ENCODE measurements around the gene NXN. TPM values are rescaled to one million over a fixed set of nuclear protein-coding genes. Genes with fewer than 3 reads are reported as not detected.
A peak's percentile ranks its signal among the peaks of the same experiment; 100 is the strongest.
"Not testable (repeated sequence)": the region's sequence is repeated elsewhere in the genome, so short reads cannot be mapped to it uniquely, and the experiment has no call there.

NXN gene
- total RNA-seq, 1 experiment from 2014 or later, result not detected

DNA sequence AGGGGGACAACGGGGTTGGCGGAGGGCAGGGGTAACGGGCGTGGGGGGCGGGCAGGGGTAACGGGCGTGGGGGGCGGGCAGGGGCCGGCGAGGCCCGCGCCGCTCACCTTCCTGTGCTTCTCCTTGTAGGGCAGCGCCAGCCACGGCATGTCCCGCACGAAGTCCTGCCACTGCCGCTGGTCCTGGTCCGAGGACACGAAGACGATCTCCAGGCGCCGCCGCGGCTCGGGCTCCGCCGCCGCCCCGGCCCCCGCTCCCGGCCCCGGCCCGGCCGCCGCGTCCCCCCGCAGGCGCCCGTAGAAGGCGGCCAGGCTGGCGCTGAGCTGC, 401 bp downstream of the NXN start:
- H3K4me3 ChIP-seq (ENCODE audit: low read length), result peak overlapping the region; percentile 61; the same call in 1 of the 2 replicates

DNA sequence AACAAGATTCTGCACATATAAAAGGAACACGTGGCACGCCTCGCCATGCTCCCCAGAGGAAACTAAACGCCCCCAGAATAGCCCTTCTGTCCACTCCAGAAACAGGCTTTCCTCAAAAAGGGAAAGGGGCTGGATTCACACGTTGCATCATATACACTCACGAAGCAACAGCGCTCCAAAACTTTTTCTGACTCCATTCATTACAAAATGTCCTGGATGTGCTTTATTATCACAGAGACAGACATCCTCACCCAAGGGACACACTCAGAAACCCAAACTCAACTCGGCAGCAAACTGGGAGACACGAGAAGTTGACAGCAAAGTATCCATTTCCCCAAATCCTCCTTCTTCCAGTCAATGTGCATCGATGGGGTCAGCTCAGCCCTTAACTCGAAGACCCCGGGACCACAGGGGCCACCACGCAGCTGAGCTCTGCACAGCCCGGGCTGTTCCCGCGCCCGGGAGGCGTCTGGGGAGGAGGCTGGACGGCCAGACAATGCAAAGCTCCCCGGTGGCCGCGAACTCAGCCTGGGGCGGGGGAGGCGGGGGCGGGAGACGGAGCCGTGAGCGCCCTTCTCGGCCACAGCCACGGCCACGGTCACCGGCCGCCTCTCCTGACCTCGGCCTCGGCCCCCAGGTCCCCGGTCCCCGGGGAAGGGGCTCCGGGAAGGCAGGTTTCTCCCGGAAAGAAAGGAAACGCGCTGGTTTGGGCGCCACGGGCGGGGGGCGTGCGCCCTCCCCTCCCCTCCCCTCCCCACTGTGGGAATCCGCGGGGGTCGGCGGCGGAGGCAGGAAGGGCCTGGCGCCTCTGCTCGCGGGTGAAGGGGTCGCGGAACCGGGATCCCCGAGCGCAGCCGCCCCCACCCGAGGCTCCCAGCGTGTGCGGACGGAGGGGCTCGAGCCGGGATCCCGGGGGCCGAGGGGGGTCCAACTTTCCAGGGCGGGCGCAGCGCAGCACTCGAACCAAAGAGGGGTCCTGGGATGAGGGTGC, 1.2 kb downstream of the NXN start:
- no peaks in the 10 kb centered on the region for H3K27me3 ChIP-seq (ENCODE audit: low read length)
- H4K20me1 ChIP-seq (ENCODE audit: insufficient read depth, low read depth, low read length), result 0 out of 2 replicates have a peak, but pooled peaks cover 11% of the 10 kb centered on the region
- no peak overlapping the region for H3K27ac ChIP-seq (ENCODE audit: low read length)
- no peak overlapping the region for H3K4me3 ChIP-seq (ENCODE audit: low read length)
- no peaks in the 10 kb centered on the region for H3K9me2 ChIP-seq (replicated peaks; ENCODE audit: insufficient read depth, low read length)
- no peak overlapping the region for H2AFZ ChIP-seq (ENCODE audit: low read length)
- no peaks in the 10 kb centered on the region for H3K79me2 ChIP-seq (ENCODE audit: low read length)
- H3K9ac ChIP-seq (ENCODE audit: low read length), result no peak overlapping the region
- H3K4me1 ChIP-seq (ENCODE audit: low read length), result peaks cover 11% of the 10 kb centered on the region
- H3K4me2 ChIP-seq (ENCODE audit: low read depth, low read length, poor library complexity, severe bottlenecking), result no peak overlapping the region
- DNase-seq, result no peak
- no peaks in the 10 kb centered on the region for H3K9me3 ChIP-seq (ENCODE audit: low read length)
- no peaks in the 10 kb centered on the region for H3K36me3 ChIP-seq (ENCODE audit: insufficient read depth, low read length)

More for the DNA sequence above, 401 bp downstream of the NXN start:
- no peaks in the 10 kb centered on the region for H3K27me3 ChIP-seq (ENCODE audit: low read length)
- no peaks in the 10 kb centered on the region for H3K9me3 ChIP-seq (ENCODE audit: low read length)
- DNase-seq, result no peak
- no peak overlapping the region for H2AFZ ChIP-seq (ENCODE audit: low read length)
- peaks cover 11% of the 10 kb centered on the region for H3K4me1 ChIP-seq (ENCODE audit: low read length)
- peak overlapping the region; percentile 58 for H3K9ac ChIP-seq (ENCODE audit: low read length)
- no peaks in the 10 kb centered on the region for H3K9me2 ChIP-seq (replicated peaks; ENCODE audit: insufficient read depth, low read length)
- H3K36me3 ChIP-seq (ENCODE audit: insufficient read depth, low read length), result no peaks in the 10 kb centered on the region
- H3K79me2 ChIP-seq (ENCODE audit: low read length), result no peaks in the 10 kb centered on the region
- H3K4me2 ChIP-seq (ENCODE audit: low read depth, low read length, poor library complexity, severe bottlenecking), result peak overlapping the region; percentile 58
- H4K20me1 ChIP-seq (ENCODE audit: insufficient read depth, low read depth, low read length), result 0 out of 2 replicates have a peak, but pooled peaks cover 11% of the 10 kb centered on the region
- H3K27ac ChIP-seq (ENCODE audit: low read length), result no peak overlapping the region

- no peak overlapping the region for H3K4me3 ChIP-seq (ENCODE audit: low read length)
- no peak overlapping the region for H3K4me2 ChIP-seq (ENCODE audit: low read depth, low read length, poor library complexity, severe bottlenecking)
- no peaks in the 10 kb centered on the region for H3K27me3 ChIP-seq (ENCODE audit: low read length)
- H3K9ac ChIP-seq (ENCODE audit: low read length), result no peak overlapping the region
- H3K4me1 ChIP-seq (ENCODE audit: low read length), result peaks cover 11% of the 10 kb centered on the region
- no peaks in the 10 kb centered on the region for H3K79me2 ChIP-seq (ENCODE audit: low read length)
- DNase-seq, result no peak
- H3K9me2 ChIP-seq (replicated peaks; ENCODE audit: insufficient read depth, low read length), result no peaks in the 10 kb centered on the region
- no peak overlapping the region for H3K27ac ChIP-seq (ENCODE audit: low read length)
- no peaks in the 10 kb centered on the region for H3K36me3 ChIP-seq (ENCODE audit: insufficient read depth, low read length)
- 0 out of 2 replicates have a peak, but pooled peaks cover 11% of the 10 kb centered on the region for H4K20me1 ChIP-seq (ENCODE audit: insufficient read depth, low read depth, low read length)
- no peak overlapping the region for H2AFZ ChIP-seq (ENCODE audit: low read length)
- H3K9me3 ChIP-seq (ENCODE audit: low read length), result no peaks in the 10 kb centered on the region
Observed at GRCh38 chr17:977166-977565, 2.4 kb downstream of the NXN start.

DNA sequence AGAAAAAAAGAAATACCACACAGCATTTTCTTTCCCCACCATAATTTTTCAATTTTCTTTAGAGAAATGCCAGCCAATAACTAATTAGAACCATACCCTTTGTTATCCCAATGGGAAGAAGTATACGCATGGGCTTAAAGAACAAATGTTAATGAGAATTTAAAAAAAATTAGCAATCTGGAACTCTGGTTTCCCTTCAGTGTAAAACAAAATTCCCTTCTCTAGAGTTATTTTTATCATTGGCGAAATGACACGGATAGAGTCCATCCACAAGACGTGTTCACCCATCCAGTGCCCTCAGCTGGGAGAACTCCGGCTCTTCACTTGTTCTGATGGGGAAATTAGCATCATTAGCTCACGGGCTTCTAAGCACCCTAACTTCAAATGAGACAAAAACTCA, 3.3 kb downstream of the NXN start:
- H3K27ac ChIP-seq (ENCODE audit: low read length), result no peak overlapping the region
- H3K9me3 ChIP-seq (ENCODE audit: low read length), result no peaks in the 10 kb centered on the region
- 0 out of 2 replicates have a peak, but pooled peaks cover 11% of the 10 kb centered on the region for H4K20me1 ChIP-seq (ENCODE audit: insufficient read depth, low read depth, low read length)
- H3K4me3 ChIP-seq (ENCODE audit: low read length), result no peak overlapping the region
- no peaks in the 10 kb centered on the region for H3K36me3 ChIP-seq (ENCODE audit: insufficient read depth, low read length)
- no peak overlapping the region for H3K9ac ChIP-seq (ENCODE audit: low read length)
- H3K4me2 ChIP-seq (ENCODE audit: low read depth, low read length, poor library complexity, severe bottlenecking), result no peak overlapping the region
- no peak for DNase-seq
- H3K9me2 ChIP-seq (replicated peaks; ENCODE audit: insufficient read depth, low read length), result no peaks in the 10 kb centered on the region
- peaks cover 9% of the 10 kb centered on the region for H3K4me1 ChIP-seq (ENCODE audit: low read length)
- H2AFZ ChIP-seq (ENCODE audit: low read length), result no peak overlapping the region
- H3K79me2 ChIP-seq (ENCODE audit: low read length), result no peaks in the 10 kb centered on the region
- no peaks in the 10 kb centered on the region for H3K27me3 ChIP-seq (ENCODE audit: low read length)

DNA sequence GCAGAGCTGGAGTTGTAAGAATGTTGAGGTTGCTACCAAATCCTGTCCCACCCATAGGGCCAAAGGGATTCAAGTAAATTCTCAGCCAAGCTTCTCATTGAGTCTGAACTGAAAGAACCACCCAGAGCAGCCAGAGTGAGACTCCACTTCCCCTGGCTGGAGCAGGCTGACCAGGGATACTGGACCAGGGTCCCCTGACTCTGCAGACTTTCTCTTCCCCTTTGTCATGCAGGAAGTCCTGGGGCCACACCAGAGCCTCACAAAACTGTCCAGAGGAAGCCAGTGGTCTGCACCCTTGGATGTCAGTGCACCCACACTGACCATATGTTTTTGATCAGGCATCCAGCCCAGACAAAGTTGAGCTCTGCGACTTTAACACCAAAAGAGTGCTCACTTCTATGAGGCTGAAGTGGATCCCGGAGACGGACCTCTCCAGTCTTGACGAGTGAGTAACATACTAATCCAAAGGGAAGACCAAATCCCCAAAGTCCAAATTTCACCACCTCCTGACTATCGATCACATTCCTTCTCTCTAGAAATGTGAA, 4.1 kb downstream of the NXN start:
- Histone ChIP-seq H3K4me3 (ENCODE audit: low read length) (no peak overlapping the region), H2AFZ (ENCODE audit: low read length) (no peak overlapping the region), H4K20me1 (ENCODE audit: insufficient read depth, low read depth, low read length) (0 out of 2 replicates have a peak, but pooled peaks cover 11% of the 10 kb centered on the region), H3K9me2 (replicated peaks; ENCODE audit: insufficient read depth, low read length) (no peaks in the 10 kb centered on the region), H3K4me2 (ENCODE audit: low read depth, low read length, poor library complexity, severe bottlenecking) (no peak overlapping the region), H3K27ac (ENCODE audit: low read length) (no peak overlapping the region), H3K9me3 (ENCODE audit: low read length) (no peaks in the 10 kb centered on the region), H3K4me1 (ENCODE audit: low read length) (peaks cover 7% of the 10 kb centered on the region), H3K27me3 (ENCODE audit: low read length) (no peaks in the 10 kb centered on the region), H3K9ac (ENCODE audit: low read length) (no peak overlapping the region), H3K79me2 (ENCODE audit: low read length) (no peaks in the 10 kb centered on the region), H3K36me3 (ENCODE audit: insufficient read depth, low read length) (no peaks in the 10 kb centered on the region)
- DNase-seq, result no peak

DNA sequence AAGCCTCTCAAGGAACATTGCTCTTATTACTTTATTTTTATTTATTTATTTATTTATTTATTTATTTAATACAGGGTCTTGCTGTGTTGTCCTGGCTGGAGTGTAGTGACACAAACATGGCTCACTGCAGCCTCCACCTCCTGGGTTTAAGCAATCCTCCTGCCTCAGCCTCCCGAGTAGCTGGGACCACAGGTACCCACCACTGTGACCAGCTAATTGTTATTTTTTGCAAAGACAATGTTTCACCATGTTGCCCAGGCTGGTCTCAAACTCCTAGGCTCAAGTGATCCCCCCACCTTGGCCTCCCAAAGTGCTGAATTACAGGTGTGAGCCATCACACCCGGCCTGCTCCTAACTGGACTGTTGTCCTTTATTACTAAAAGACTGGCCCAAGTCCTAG, 4.8 kb downstream of the NXN start:
- not testable (repeated sequence) for H3K36me3 ChIP-seq (ENCODE audit: insufficient read depth, low read length); H3K9ac ChIP-seq (ENCODE audit: low read length); H4K20me1 ChIP-seq (ENCODE audit: insufficient read depth, low read depth, low read length); DNase-seq; H2AFZ ChIP-seq (ENCODE audit: low read length); H3K79me2 ChIP-seq (ENCODE audit: low read length); H3K9me3 ChIP-seq (ENCODE audit: low read length); H3K27ac ChIP-seq (ENCODE audit: low read length); H3K4me2 ChIP-seq (ENCODE audit: low read depth, low read length, poor library complexity, severe bottlenecking); H3K4me1 ChIP-seq (ENCODE audit: low read length); H3K27me3 ChIP-seq (ENCODE audit: low read length); H3K4me3 ChIP-seq (ENCODE audit: low read length); H3K9me2 ChIP-seq (replicated peaks; ENCODE audit: insufficient read depth, low read length)

DNA sequence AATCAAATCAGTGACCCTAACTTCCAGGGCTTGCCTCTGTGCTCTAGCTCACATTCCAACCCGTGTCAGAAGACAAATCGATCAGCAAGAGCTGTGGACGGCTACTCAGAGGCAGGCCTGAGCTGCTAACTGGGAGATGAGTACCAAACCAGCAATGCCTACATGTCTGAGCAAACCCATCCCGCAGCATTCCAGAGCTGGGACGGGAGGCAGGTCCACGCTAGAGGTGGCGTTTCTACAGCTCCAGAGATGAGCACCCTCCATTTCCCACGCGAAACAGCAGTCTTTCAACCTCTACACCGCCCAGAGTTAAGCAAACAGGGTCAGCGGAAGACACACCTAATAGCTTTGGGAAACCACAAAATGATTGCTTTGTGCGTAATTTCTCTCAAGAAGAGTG, 6.5 kb downstream of the NXN start:
- Histone ChIP-seq H3K9me2 (replicated peaks; ENCODE audit: insufficient read depth, low read length) (no peaks in the 10 kb centered on the region), H3K9ac (ENCODE audit: low read length) (no peak overlapping the region), H3K27ac (ENCODE audit: low read length) (no peak overlapping the region), H3K79me2 (ENCODE audit: low read length) (no peaks in the 10 kb centered on the region), H3K4me2 (ENCODE audit: low read depth, low read length, poor library complexity, severe bottlenecking) (no peak overlapping the region), H2AFZ (ENCODE audit: low read length) (no peak overlapping the region), H3K9me3 (ENCODE audit: low read length) (no peaks in the 10 kb centered on the region), H3K4me3 (ENCODE audit: low read length) (no peak overlapping the region), H3K4me1 (ENCODE audit: low read length) (no peaks in the 10 kb centered on the region), H3K36me3 (ENCODE audit: insufficient read depth, low read length) (no peaks in the 10 kb centered on the region), H4K20me1 (ENCODE audit: insufficient read depth, low read depth, low read length) (0 out of 2 replicates have a peak, but pooled peaks cover 3% of the 10 kb centered on the region), H3K27me3 (ENCODE audit: low read length) (no peaks in the 10 kb centered on the region)
- no peak for DNase-seq

GRCh38 chr17:971861-972260, 7.7 kb downstream of the NXN start:
- not testable (repeated sequence) for H2AFZ ChIP-seq (ENCODE audit: low read length); H3K4me1 ChIP-seq (ENCODE audit: low read length); H3K4me2 ChIP-seq (ENCODE audit: low read depth, low read length, poor library complexity, severe bottlenecking); H4K20me1 ChIP-seq (ENCODE audit: insufficient read depth, low read depth, low read length); H3K9me3 ChIP-seq (ENCODE audit: low read length); H3K27me3 ChIP-seq (ENCODE audit: low read length); H3K27ac ChIP-seq (ENCODE audit: low read length); H3K9ac ChIP-seq (ENCODE audit: low read length); H3K9me2 ChIP-seq (replicated peaks; ENCODE audit: insufficient read depth, low read length); H3K36me3 ChIP-seq (ENCODE audit: insufficient read depth, low read length); H3K79me2 ChIP-seq (ENCODE audit: low read length); DNase-seq; H3K4me3 ChIP-seq (ENCODE audit: low read length)
